Measurements from ENCODE around the gene PDE8B. TPM values are rescaled to one million over a fixed set of nuclear protein-coding genes. Genes with fewer than 3 reads are reported as not detected.

PDE8B gene
- total and polyA plus RNA-seq, 2 donors from 2014 or later, result 3.7 to 4.5 TPM

DNA sequence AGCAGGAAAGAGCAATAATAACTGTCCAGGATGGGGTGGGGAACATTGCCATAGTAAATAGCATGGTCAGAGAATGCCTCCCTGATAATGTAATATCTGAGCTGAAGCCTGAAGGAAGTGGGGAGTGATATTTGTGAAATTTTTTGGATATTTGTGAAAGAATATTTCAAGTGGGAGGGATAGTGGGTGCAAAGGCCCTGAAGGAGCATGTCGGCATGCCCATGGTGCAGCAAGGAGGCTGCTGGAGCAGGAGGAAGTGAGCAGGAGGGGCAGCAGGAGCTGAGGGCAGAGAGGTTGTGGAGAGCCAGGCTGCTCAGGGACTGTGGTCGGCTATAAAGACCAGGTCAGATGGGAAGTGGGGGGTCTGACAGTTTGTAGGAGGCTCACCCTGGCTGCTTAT is 21.1 kb upstream of the PDE8B start:
- FAIRE-seq (no peak), DNase-seq (no peak)
- TF ChIP-seq, protein P1, sequence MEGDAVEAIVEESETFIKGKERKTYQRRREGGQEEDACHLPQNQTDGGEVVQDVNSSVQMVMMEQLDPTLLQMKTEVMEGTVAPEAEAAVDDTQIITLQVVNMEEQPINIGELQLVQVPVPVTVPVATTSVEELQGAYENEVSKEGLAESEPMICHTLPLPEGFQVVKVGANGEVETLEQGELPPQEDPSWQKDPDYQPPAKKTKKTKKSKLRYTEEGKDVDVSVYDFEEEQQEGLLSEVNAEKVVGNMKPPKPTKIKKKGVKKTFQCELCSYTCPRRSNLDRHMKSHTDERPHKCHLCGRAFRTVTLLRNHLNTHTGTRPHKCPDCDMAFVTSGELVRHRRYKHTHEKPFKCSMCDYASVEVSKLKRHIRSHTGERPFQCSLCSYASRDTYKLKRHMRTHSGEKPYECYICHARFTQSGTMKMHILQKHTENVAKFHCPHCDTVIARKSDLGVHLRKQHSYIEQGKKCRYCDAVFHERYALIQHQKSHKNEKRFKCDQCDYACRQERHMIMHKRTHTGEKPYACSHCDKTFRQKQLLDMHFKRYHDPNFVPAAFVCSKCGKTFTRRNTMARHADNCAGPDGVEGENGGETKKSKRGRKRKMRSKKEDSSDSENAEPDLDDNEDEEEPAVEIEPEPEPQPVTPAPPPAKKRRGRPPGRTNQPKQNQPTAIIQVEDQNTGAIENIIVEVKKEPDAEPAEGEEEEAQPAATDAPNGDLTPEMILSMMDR (IDR thresholded peaks at IDR 0.05; ENCODE audit: borderline replicate concordance, extremely low read depth, insufficient read depth), result no peak
- intact Hi-C loops (cut with DNase I), result no loop called here
- no peaks in the 10 kb centered on the region for H3K27me3 ChIP-seq (ENCODE audit: control insufficient read depth, insufficient read depth, low read length)
- no peak overlapping the region for H3K4me3 ChIP-seq (ENCODE audit: low read length in 3 of 3)
- no peak overlapping the region for H3K9ac ChIP-seq (ENCODE audit: low read length in 3 of 3)
- no peak overlapping the region for H3K27ac ChIP-seq (ENCODE audit: low read depth in 2 of 2, low read length in 2 of 2)
- no peaks in the 10 kb centered on the region for H3K4me1 ChIP-seq (ENCODE audit: control insufficient read depth in 2 of 3, insufficient read depth in 2 of 3, low read depth in 1 of 3, low read length in 3 of 3)
- no peaks in the 10 kb centered on the region for H3K36me3 ChIP-seq (ENCODE audit: control insufficient read depth in 2 of 3, insufficient read depth in 3 of 3, low read length in 3 of 3)
- peaks cover 0 to under 1% (median 0%) of the 10 kb centered on the region in 3 donors for H3K9me3 ChIP-seq (ENCODE audit: control insufficient read depth in 2 of 3, insufficient read depth in 1 of 3, low read length in 3 of 3)

DNA sequence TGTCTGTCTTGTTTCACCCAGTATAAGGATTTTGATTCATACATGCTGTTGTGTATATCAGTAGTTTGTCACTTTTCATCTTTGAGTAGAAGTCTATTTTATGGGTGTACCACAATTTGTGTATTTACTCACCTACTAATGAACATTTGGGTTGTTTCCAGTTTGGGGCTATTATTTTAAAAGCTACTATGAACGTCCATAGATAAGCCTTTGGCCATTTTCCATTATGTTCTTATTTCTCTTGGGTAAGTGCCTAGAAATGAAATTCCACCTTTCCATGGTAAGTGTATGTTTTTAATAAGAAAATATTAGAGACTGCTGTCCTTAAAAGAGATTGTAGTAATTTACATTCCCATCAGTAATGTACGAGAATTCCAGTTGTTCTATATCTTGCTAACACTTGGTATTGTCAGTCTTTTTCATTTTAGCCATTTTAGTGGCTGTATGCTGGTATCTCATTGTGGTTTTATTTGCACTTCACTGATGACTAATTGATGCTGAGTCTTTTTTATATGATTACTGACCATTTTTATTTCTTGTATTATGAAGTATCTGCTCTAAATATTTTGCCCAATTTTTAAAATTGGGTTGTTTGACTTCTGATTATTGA is 17.9 kb upstream of the PDE8B start:
- no peaks in the 10 kb centered on the region for H3K36me3 ChIP-seq (ENCODE audit: control insufficient read depth in 2 of 3, insufficient read depth in 3 of 3, low read length in 3 of 3)
- H3K4me1 ChIP-seq (ENCODE audit: control insufficient read depth in 2 of 3, insufficient read depth in 2 of 3, low read depth in 1 of 3, low read length in 3 of 3), result no peaks in the 10 kb centered on the region
- FAIRE-seq (no peak), DNase-seq (no peak)
- TF ChIP-seq, protein P1 (IDR thresholded peaks at IDR 0.05; ENCODE audit: borderline replicate concordance, extremely low read depth, insufficient read depth), result no peak
- peaks cover 0 to 5% (median 0%) of the 10 kb centered on the region in 3 donors for H3K9me3 ChIP-seq (ENCODE audit: control insufficient read depth in 2 of 3, insufficient read depth in 1 of 3, low read length in 3 of 3)
- no peak overlapping the region for H3K27ac ChIP-seq (ENCODE audit: low read depth in 2 of 2, low read length in 2 of 2)
- intact Hi-C loops (cut with DNase I), result no loop called here
- no peak overlapping the region for H3K4me3 ChIP-seq (ENCODE audit: low read length in 3 of 3)
- no peaks in the 10 kb centered on the region for H3K27me3 ChIP-seq (ENCODE audit: control insufficient read depth, insufficient read depth, low read length)
- no peak overlapping the region for H3K9ac ChIP-seq (ENCODE audit: low read length in 3 of 3)

DNA sequence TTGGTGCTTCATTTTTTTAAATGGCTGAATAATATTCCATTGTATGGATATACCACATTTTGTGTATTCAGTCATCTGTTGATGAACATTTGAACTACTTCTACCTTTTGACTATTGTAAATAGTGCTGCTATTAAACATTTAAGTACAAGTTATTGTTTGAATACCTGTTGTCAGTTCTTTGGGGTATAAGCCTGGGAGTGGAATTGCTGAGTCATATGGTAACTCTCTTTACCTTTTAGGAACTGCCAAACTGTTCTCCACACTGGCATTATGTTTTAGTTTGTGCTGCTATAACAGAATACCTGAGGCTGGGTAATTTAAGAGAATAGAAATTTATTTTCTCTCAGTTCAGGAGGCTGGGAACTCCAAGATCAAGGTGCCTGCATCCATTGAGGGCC is 15.7 kb upstream of the PDE8B start:
- H3K27ac ChIP-seq (ENCODE audit: low read depth in 2 of 2, low read length in 2 of 2), result no peak overlapping the region
- no peaks in the 10 kb centered on the region for H3K27me3 ChIP-seq (ENCODE audit: control insufficient read depth, insufficient read depth, low read length)
- peaks cover 0 to 10% (median 0%) of the 10 kb centered on the region in 3 donors for H3K9me3 ChIP-seq (ENCODE audit: control insufficient read depth in 2 of 3, insufficient read depth in 1 of 3, low read length in 3 of 3)
- intact Hi-C loops (cut with DNase I), result no loop called here
- H3K9ac ChIP-seq (ENCODE audit: low read length in 3 of 3), result no peak overlapping the region
- TF ChIP-seq, protein P1 (IDR thresholded peaks at IDR 0.05; ENCODE audit: borderline replicate concordance, extremely low read depth, insufficient read depth), result no peak
- FAIRE-seq (no peak), DNase-seq (no peak)
- H3K4me1 ChIP-seq (ENCODE audit: control insufficient read depth in 2 of 3, insufficient read depth in 2 of 3, low read depth in 1 of 3, low read length in 3 of 3), result no peaks in the 10 kb centered on the region
- no peaks in the 10 kb centered on the region for H3K36me3 ChIP-seq (ENCODE audit: control insufficient read depth in 2 of 3, insufficient read depth in 3 of 3, low read length in 3 of 3)
- no peak overlapping the region for H3K4me3 ChIP-seq (ENCODE audit: low read length in 3 of 3)

Measured in kidney (tissue), 14 donors.